B cell (primary cell): ENCODE measurements around the gene DAO.
"Not testable (repeated sequence)": the region's sequence is repeated elsewhere in the genome, so short reads cannot be mapped to it uniquely, and the experiment has no call there.

Experiments
- CTCF ChIP-seq: fragments of 200-600 bp; IDR thresholded peaks from one replicate; pipeline ENCODE4 v1.8.0; 2022; ENCODE audit warnings: antibody characterized with exemption, mild to moderate bottlenecking
- EZH2 ChIP-seq: IDR thresholded peaks from 2 replicates; pipeline ENCODE4 v1.6.1; 2012; ENCODE audit warnings: borderline replicate concordance, low read depth, mild to moderate bottlenecking, moderate library complexity, low read length; ENCODE audit not compliant: insufficient read depth, poor library complexity, severe bottlenecking

GRCh38 chr12:108866083-108866482 is 13.8 kb upstream of the DAO start:
- TF ChIP-seq CTCF, EZH2: not testable (repeated sequence)
